Measurements from ENCODE around the gene ADGRG1. TPM values are rescaled to one million over a fixed set of nuclear protein-coding genes. Genes with fewer than 3 reads are reported as not detected.

Gene ADGRG1
- total RNA-seq (2022; extraction: Qiagen RNA extraction) = 157 to 234 TPM (median 197 TPM) in 5 replicates

DNA sequence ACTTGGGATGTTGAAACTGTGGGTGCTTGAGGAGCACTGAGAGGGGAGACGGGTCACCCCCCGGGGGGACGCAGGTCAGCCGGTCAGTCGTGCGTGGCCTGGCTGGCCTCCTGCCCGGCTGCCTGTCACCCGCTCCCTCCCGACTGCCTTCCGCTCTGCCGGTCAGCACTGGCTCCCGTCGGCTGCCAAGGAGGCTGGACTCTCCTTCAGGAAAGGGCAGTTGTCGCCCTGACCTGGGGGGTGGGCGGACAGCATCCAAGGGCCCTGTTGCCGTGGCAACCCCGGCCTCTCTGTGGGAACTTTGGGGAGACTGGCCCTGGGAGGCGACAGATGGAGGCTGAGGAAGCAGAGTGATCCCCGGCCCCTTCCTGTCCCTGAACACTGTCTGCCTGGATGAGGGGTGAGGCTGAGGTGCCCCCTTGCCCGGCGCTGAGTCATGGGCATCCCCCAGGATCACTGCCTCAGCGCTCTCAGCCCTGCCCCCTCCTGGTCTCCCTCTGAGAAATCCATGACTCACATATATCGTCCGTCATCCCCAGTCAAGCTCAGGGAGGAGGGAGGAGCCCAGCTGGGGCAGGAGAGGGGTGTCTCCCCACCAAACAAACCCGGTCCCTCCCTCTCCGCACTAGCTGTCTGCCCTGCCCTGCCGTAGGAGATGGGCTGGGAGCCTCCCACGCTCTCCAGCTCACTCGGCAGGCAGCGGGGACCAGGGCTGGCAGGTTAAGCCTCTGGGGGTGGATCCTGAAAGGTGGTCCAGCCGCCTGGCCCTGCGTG, at the start of gene ADGRG1:
Gene ADGRG1 (plus strand): TSS at position 623 of the 774 bp plus-strand sequence. CDS start 21,658 bp downstream, outside the sequence.

DNA sequence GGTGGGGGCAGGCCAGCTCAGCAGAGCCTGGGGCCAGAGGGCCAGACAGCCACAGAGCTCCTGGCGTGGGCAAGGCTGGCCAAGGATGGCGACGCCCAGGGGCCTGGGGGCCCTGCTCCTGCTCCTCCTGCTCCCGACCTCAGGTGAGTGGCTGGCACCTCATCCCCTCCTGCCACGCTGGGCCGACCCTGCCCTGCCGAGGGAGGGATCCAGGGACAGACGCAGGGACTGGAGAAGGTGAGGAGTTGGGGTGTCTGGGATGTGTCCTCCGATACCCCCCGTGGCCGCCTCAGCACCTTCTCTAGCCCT, 39.8 kb downstream of the ADGRG1 start, which contains the start of gene ADGRG3:
Gene ADGRG3 (plus strand): TSS at position 44 of the 309 bp plus-strand sequence. CDS start 42 bp downstream, at position 86.

DNA sequence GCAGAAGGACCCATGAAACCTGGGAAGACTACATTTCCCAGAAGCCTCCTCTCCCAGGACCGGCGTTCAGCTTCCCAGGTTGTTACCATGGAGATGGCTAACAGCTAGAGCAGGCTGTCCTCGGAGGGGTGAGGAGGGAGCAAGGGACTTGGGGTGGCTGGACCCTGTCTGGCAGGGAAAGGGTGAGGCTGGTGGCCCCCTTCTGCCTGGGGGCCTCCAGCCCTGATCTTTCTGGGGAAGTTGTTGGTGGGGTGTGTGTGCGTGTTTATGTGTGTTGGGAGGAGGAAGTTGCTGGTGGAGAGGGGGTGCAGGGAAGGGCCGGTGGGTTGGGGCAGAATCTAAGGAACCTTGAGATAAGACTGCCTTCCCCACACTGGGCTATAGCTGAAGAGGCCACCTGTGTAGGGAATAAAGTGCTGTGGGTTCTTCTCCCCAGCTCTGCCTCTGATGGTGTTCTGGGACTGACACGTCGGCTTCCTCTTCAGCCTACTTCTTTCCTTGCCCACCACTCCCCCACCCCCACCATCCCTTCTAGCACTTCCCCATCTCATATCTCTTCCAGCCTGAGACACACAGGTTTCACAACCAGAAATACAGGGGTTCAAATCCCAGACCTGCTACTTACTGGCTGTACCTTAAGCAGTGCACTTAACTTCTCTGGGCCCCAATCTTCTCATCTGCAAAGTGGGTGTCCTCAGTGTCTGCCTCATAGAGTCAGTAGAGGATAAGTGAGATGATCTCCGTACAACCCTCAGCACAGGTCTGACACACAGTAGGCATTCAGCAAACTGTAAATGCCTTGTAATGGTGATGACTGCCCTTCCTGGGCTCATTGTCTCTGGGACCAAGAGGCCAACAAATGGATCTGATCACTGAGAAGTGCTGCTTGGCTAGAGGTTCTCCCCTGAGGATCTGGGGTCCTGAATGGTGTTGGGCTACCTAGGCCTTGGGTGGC, 66.6 kb downstream of the ADGRG1 start, which contains the start of gene DRC7:
Gene DRC7 (plus strand): TSS at position 82 of the 955 bp plus-strand sequence. CDS start 3,144 bp downstream, outside the sequence.

Other genes with a start within 250 kb of the ADGRG1 start
- gene CCL17, start 223.9 kb upstream of the ADGRG1 start, total RNA-seq (2022; extraction: Qiagen RNA extraction) = not detected in 5 replicates
- 70.1 to 90.2 TPM (median 76.5 TPM) in 5 replicates for gene CIAPIN1, start 181.2 kb upstream of the ADGRG1 start, total RNA-seq (2022; extraction: Qiagen RNA extraction)
- gene COQ9, start 181.2 kb upstream of the ADGRG1 start, total RNA-seq (2022; extraction: Qiagen RNA extraction) = 40.1 to 53.3 TPM (median 51.4 TPM) in 5 replicates
- 105 to 158 TPM (median 114 TPM) in 5 replicates for gene POLR2C, start 166.0 kb upstream of the ADGRG1 start, total RNA-seq (2022; extraction: Qiagen RNA extraction)
- 33.9 to 50.3 TPM (median 41.5 TPM) in 5 replicates for gene DOK4, start 142.1 kb upstream of the ADGRG1 start, total RNA-seq (2022; extraction: Qiagen RNA extraction)
- gene CCDC102A, start 92.1 kb upstream of the ADGRG1 start, total RNA-seq (2022; extraction: Qiagen RNA extraction) = 6.6 to 9.9 TPM (median 8.3 TPM) in 5 replicates
- gene ADGRG5, start 86.0 kb upstream of the ADGRG1 start, total RNA-seq (2022; extraction: Qiagen RNA extraction) = 0.05 to 0.08 TPM (median 0.06 TPM) in 5 replicates
- 0.36 to 0.72 TPM (median 0.56 TPM) in 5 replicates for gene ADGRG3, start 39.7 kb downstream of the ADGRG1 start, total RNA-seq (2022; extraction: Qiagen RNA extraction)
- gene DRC7, start 66.2 kb downstream of the ADGRG1 start, total RNA-seq (2022; extraction: Qiagen RNA extraction) = 0.03 to 0.06 TPM (median 0.05 TPM) in 4 of 5 replicates, not detected in the other
- 14.3 to 23.1 TPM (median 21.9 TPM) in 5 replicates for gene KATNB1, start 107.1 kb downstream of the ADGRG1 start, total RNA-seq (2022; extraction: Qiagen RNA extraction)
- gene KIFC3, start 173.9 kb downstream of the ADGRG1 start, total RNA-seq (2022; extraction: Qiagen RNA extraction) = 144 to 205 TPM (median 203 TPM) in 5 replicates